SK-N-SH (cell line): Measurements from ENCODE around the gene TSTD1. TPM values are rescaled to one million over a fixed set of nuclear protein-coding genes. Genes with fewer than 3 reads are reported as not detected.

Experiments
- CTCF ChIA-PET: fragments of 300-600, 350-600 bp; formaldehyde crosslinking; extraction: SDS; loops from one replicate; lab custom pipeline; 2021; lab: Yijun Ruan, JAX
- POLR2A ChIA-PET: fragments of 350-600 bp; sonication (Branson Sonifier 250); formaldehyde crosslinking; extraction: SDS; loops from one replicate; lab custom pipeline; 2020; ENCODE audit warnings: antibody characterized with exemption, inconsistent platforms; lab: Yijun Ruan, JAX
- DNase-seq: peaks from one replicate; pipeline ENCODE4 v3.0.0; 2012
- H2AFZ ChIP-seq: fragments of 200-600 bp; sonication (generic); 2 replicates; pipeline ENCODE4 v1.8.1; 2016; ENCODE audit warnings: antibody characterized with exemption, mild to moderate bottlenecking, low read depth
- H3F3A ChIP-seq: fragments of 200-600 bp; sonication (generic); replicated peaks from 2 replicates; pipeline ENCODE3; 2016; ENCODE audit warnings: antibody characterized with exemption, mild to moderate bottlenecking; ENCODE audit not compliant: insufficient read depth
- H3K27ac ChIP-seq, 2 experiments: fragments of 200-500 bp in 1 of 2; fragments of 200-600 bp in 1 of 2; sonication (Bioruptor generic) in 1 of 2; sonication (generic), shearing (Covaris generic) in 1 of 2; 2 replicates each; pipeline versions ENCODE4 v1.5.1 to v1.6.1; 2014 to 2016; ENCODE audit warnings: low read depth in 2 of 2, inconsistent platforms in 1 of 2, low read length in 1 of 2, mild to moderate bottlenecking in 1 of 2, mixed read lengths in 1 of 2
- H3K27me3 ChIP-seq: fragments of 200-600 bp; sonication (generic), shearing (Covaris generic); 2 replicates; pipeline ENCODE4 v1.6.1; 2016; ENCODE audit warnings: mixed run types; ENCODE audit not compliant: insufficient read depth
- H3K36me3 ChIP-seq, 2 experiments: fragments of 200-500 bp in 1 of 2; fragments of 200-600 bp in 1 of 2; sonication (Bioruptor generic) in 1 of 2; sonication (generic) in 1 of 2; replicated peaks in 1 of 2; 2 replicates each; pipeline versions ENCODE3 to v1.5.1; 2014 to 2016; ENCODE audit warnings: low read length in 1 of 2, mild to moderate bottlenecking in 1 of 2; ENCODE audit not compliant: insufficient read depth in 2 of 2, control insufficient read depth in 1 of 2
- H3K4me1 ChIP-seq, 2 experiments: fragments of 200-500 bp in 1 of 2; fragments of 200-600 bp in 1 of 2; sonication (Bioruptor generic) in 1 of 2; sonication (generic), shearing (Covaris generic) in 1 of 2; 2 replicates each; pipeline versions ENCODE4 v1.5.1 to v1.6.1; 2014 to 2016; ENCODE audit warnings: low read depth in 1 of 2, low read length in 1 of 2, mixed run types in 1 of 2; ENCODE audit not compliant: insufficient read depth in 2 of 2, control insufficient read depth in 1 of 2
- H3K4me2 ChIP-seq: fragments of 200-600 bp; sonication (generic), shearing (Covaris generic); 2 replicates; pipeline ENCODE4 v1.6.1; 2017; ENCODE audit warnings: mixed run types
- H3K4me3 ChIP-seq, 2 experiments: fragments of 200-500 bp in 1 of 2; fragments of 200-600 bp in 1 of 2; sonication (Bioruptor generic) in 1 of 2; sonication (generic), shearing (Covaris generic) in 1 of 2; 2 replicates each; pipeline versions ENCODE4 v1.5.1 to v1.8.1; 2014 to 2016; ENCODE audit warnings: low read depth in 2 of 2, inconsistent platforms in 1 of 2, low read length in 1 of 2, mild to moderate bottlenecking in 1 of 2, mixed read lengths in 1 of 2, moderate library complexity in 1 of 2
- H3K79me2 ChIP-seq: fragments of 200-600 bp; sonication (generic); 2 replicates; pipeline ENCODE4 v1.8.1; 2017; ENCODE audit warnings: mild to moderate bottlenecking; ENCODE audit not compliant: insufficient read depth
- H3K9ac ChIP-seq: fragments of 200-600 bp; sonication (generic); 2 replicates; pipeline ENCODE4 v1.6.1; 2017; ENCODE audit warnings: mixed run types
- H3K9me2 ChIP-seq: fragments of 200-600 bp; sonication (generic); 2 replicates; pipeline ENCODE4 v1.6.1; 2017; ENCODE audit warnings: mixed run types
- H3K9me3 ChIP-seq: fragments of 200-600 bp; sonication (generic); 2 replicates; pipeline ENCODE4 v1.6.1; 2017; ENCODE audit warnings: mixed run types, mild to moderate bottlenecking, moderate library complexity
- H4K20me1 ChIP-seq: fragments of 200-600 bp; sonication (generic); 2 replicates; pipeline ENCODE4 v1.6.1; 2017; ENCODE audit warnings: mild to moderate bottlenecking, mixed run types; ENCODE audit not compliant: insufficient read depth
- CHD2 ChIP-seq: fragments of 150-350 bp; IDR thresholded peaks from 2 replicates; pipeline ENCODE4 v1.6.1; 2018; ENCODE audit warnings: low read length; ENCODE audit not compliant: partially characterized antibody
- ELF1 ChIP-seq: IDR thresholded peaks from 2 replicates; pipeline ENCODE4 v1.4.0; 2012
- EP300 ChIP-seq, 2 experiments: IDR thresholded peaks; 2 replicates each; pipeline versions ENCODE4 v1.4.0 to v1.6.1; 2012; ENCODE audit warnings: borderline replicate concordance in 1 of 2, low read depth in 1 of 2, low read length in 1 of 2
- GABPA ChIP-seq: IDR thresholded peaks from 2 replicates; pipeline ENCODE4 v1.4.0; 2012; ENCODE audit warnings: low read depth, mild to moderate bottlenecking
- IRF3 ChIP-seq: fragments of 150-350 bp; IDR thresholded peaks from 2 replicates; pipeline ENCODE4 v1.6.1; 2016; ENCODE audit warnings: mild to moderate bottlenecking, low read depth, low read length
- MAX ChIP-seq: IDR thresholded peaks from 2 replicates; pipeline ENCODE4 v1.4.0; 2012; ENCODE audit warnings: low read depth
- MEF2A ChIP-seq: IDR thresholded peaks from 2 replicates; pipeline ENCODE4 v1.4.0; 2012; ENCODE audit warnings: low read depth, borderline replicate concordance
- RAD21 ChIP-seq: IDR thresholded peaks from 2 replicates; pipeline ENCODE4 v1.6.1; 2012; ENCODE audit warnings: mild to moderate bottlenecking, low read length
- RCOR1 ChIP-seq: fragments of 150-350 bp; IDR thresholded peaks from 2 replicates; pipeline ENCODE4 v1.6.1; 2017; ENCODE audit warnings: antibody characterized with exemption, low read length
- SIN3A ChIP-seq: IDR thresholded peaks from 2 replicates; pipeline ENCODE4 v1.6.1; 2012; ENCODE audit warnings: low read depth, mild to moderate bottlenecking, low read length, moderate library complexity, borderline replicate concordance
- TAF1 ChIP-seq: IDR thresholded peaks from 2 replicates; pipeline ENCODE4 v1.6.1; 2012; ENCODE audit warnings: low read depth, mild to moderate bottlenecking, low read length, moderate library complexity, borderline replicate concordance
- WGBS: methylation state at CpG from one replicate; pipeline ENCODE4 v1.1.6; 2017; ENCODE audit warnings: low lambda C conversion rate; 5-methylcytosine and 5-hydroxymethylcytosine counted together
- polyA plus RNA-seq, 3 experiments: library from polyadenylated mRNA; depleted of rRNA; stranded (reverse); fragments of >200 nt; gene quantifications; 2 replicates each; pipeline ENCODE4 v1.2.3, GENCODE V29; 2012
- TF ChIP-seq, protein P1 (sequence below): IDR thresholded peaks from 2 replicates; pipeline ENCODE4 v1.6.1; 2012; ENCODE audit warnings: mild to moderate bottlenecking, low read depth, low read length, moderate library complexity

TSTD1 gene
- polyA plus RNA-seq, 1 of the 3 experiments (the other 2 are of a cell fraction): 93.9 TPM

DNA sequence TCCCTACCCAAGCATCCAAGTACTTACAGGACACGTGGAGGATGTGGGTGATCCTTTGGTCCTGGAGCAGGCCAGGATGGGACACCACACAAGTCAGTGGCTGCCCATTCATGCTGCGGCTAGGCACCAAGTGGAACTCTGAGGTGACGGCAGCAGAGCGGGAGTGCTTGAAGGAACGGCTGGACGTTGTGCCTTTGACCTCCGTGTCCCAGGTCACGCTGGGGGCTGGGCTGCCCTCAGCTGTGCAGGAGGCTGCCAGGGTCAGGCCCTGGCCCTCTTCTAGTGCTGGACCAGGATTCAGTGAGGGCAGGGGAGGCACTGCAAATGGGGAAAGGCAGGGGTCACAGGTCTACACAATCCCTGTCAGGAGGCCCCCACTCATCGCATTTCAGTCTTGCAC lies 38.7 kb upstream of the TSTD1 start:
- no peaks in the 10 kb centered on the region for H3K36me3 ChIP-seq
- POLR2A ChIA-PET: no interaction called here
- no peak for TF ChIP-seq RCOR1
- TF ChIP-seq, all 33 proteins: peak for 0
- H3K4me2 ChIP-seq: no peak overlapping the region
- no peak for DNase-seq
- no peak overlapping the region for H2AFZ ChIP-seq
- no peak overlapping the region for H3K27ac ChIP-seq
- no peaks in the 10 kb centered on the region for H3K9me3 ChIP-seq
- H3K4me3 ChIP-seq: no peak overlapping the region
- H3K27me3 ChIP-seq: no peaks in the 10 kb centered on the region
- H4K20me1 ChIP-seq: no peaks in the 10 kb centered on the region
- H3K4me1 ChIP-seq: no peaks in the 10 kb centered on the region
- CTCF ChIA-PET: interaction anchor here (1.5 to 22.7 kb wide), 2 partner anchors 8 to 19 kb away, joined by 3 to 198 read pairs; partner anchors contain the start of genes ARHGAP30 and KLHDC9
- no peaks in the 10 kb centered on the region for H3F3A ChIP-seq
- WGBS: 79% methylated on average over 4 of the region's 9 CpGs
- no peaks in the 10 kb centered on the region for H3K9me2 ChIP-seq
- no peaks in the 10 kb centered on the region for H3K79me2 ChIP-seq
- H3K9ac ChIP-seq: no peak overlapping the region

DNA sequence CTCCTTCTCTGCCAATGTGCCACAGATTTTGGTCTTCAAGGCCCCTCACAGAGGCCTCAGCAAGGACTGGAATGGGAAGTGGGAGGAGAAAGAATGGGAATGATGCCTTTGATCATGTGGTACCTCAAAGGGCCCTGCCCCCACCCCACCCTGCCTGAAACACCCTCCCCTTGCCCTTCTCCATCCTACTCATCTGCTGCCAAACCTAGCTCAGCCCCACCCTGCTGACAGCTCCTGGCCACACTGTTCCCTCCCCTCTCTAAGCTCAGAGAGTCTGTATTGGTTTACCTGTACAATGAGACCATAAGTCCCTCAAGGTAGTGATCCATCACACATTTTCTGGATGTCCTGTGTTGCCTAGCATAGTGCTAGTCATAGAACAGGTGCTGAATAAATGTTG lies 37.6 kb upstream of the TSTD1 start:
- Histone ChIP-seq H3K4me3 (no peak overlapping the region), H3K9me3 (no peaks in the 10 kb centered on the region), H2AFZ (no peak overlapping the region), H3K4me1 (no peaks in the 10 kb centered on the region), H3K36me3 (no peaks in the 10 kb centered on the region)
- DNase-seq: no peak
- CTCF ChIA-PET: interaction anchor here (22.7 kb wide), 1 partner anchor 20 kb away, joined by 198 read pairs; the partner anchor contains the start of gene KLHDC9
- TF ChIP-seq CHD2 (no peak), RAD21 (no peak), ELF1 (no peak), MEF2A (no peak), TAF1 (no peak), IRF3 (no peak), SIN3A (no peak), GABPA (no peak), EP300 (IDR thresholded peaks at IDR 0.05; ENCODE audit: borderline replicate concordance in 1 of 2, low read depth in 1 of 2, low read length in 1 of 2) (no peak), MAX (no peak)
- TF ChIP-seq, protein P1, sequence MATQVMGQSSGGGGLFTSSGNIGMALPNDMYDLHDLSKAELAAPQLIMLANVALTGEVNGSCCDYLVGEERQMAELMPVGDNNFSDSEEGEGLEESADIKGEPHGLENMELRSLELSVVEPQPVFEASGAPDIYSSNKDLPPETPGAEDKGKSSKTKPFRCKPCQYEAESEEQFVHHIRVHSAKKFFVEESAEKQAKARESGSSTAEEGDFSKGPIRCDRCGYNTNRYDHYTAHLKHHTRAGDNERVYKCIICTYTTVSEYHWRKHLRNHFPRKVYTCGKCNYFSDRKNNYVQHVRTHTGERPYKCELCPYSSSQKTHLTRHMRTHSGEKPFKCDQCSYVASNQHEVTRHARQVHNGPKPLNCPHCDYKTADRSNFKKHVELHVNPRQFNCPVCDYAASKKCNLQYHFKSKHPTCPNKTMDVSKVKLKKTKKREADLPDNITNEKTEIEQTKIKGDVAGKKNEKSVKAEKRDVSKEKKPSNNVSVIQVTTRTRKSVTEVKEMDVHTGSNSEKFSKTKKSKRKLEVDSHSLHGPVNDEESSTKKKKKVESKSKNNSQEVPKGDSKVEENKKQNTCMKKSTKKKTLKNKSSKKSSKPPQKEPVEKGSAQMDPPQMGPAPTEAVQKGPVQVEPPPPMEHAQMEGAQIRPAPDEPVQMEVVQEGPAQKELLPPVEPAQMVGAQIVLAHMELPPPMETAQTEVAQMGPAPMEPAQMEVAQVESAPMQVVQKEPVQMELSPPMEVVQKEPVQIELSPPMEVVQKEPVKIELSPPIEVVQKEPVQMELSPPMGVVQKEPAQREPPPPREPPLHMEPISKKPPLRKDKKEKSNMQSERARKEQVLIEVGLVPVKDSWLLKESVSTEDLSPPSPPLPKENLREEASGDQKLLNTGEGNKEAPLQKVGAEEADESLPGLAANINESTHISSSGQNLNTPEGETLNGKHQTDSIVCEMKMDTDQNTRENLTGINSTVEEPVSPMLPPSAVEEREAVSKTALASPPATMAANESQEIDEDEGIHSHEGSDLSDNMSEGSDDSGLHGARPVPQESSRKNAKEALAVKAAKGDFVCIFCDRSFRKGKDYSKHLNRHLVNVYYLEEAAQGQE: no peak
- TF ChIP-seq, all 33 proteins: peak for 0
- Histone ChIP-seq H3K27me3 (no peaks in the 10 kb centered on the region), H3F3A (no peaks in the 10 kb centered on the region), H3K9me2 (no peaks in the 10 kb centered on the region), H3K4me2 (no peak overlapping the region), H3K79me2 (no peaks in the 10 kb centered on the region), H3K27ac (no peak overlapping the region), H3K9ac (no peak overlapping the region), H4K20me1 (no peaks in the 10 kb centered on the region)
- POLR2A ChIA-PET: no interaction called here
